Skeletal muscle satellite cell (primary cell): Measurements from ENCODE around the gene DRG2.

Experiments used
- H3K27me3 ChIP-seq: 2 replicates; pipeline ENCODE4 v1.7.0; 2013; ENCODE audit warnings: low read length; ENCODE audit not compliant: control insufficient read depth, insufficient read depth
- H3K36me3 ChIP-seq: 2 replicates; pipeline ENCODE4 v1.7.0; 2013; ENCODE audit warnings: mild to moderate bottlenecking, control low read depth, low read length; ENCODE audit not compliant: insufficient read depth
- H3K4me1 ChIP-seq: 2 replicates; pipeline ENCODE4 v1.7.0; 2013; ENCODE audit warnings: low read length; ENCODE audit not compliant: control insufficient read depth, insufficient read depth
- H3K4me2 ChIP-seq: 2 replicates; pipeline ENCODE4 v1.7.0; 2013; ENCODE audit warnings: mild to moderate bottlenecking, low read length
- H3K4me3 ChIP-seq: 2 replicates; pipeline ENCODE4 v1.7.0; 2013; ENCODE audit warnings: low read length
- H3K9ac ChIP-seq: 2 replicates; pipeline ENCODE4 v1.7.0; 2013; ENCODE audit warnings: mild to moderate bottlenecking, low read depth, low read length, moderate library complexity
- H3K9me3 ChIP-seq: replicated peaks from 2 replicates; pipeline ENCODE4 v1.7.0; 2013; ENCODE audit warnings: mild to moderate bottlenecking, control low read depth, low read length

Gene DRG2

GRCh38 chr17:18139949-18140348 is 52.2 kb downstream of the DRG2 start:
- H3K9me3 ChIP-seq = no peaks in the 10 kb centered on the region
- H3K4me3 ChIP-seq = no peak overlapping the region
- H3K36me3 ChIP-seq = no peaks in the 10 kb centered on the region
- no peak overlapping the region for H3K9ac ChIP-seq
- peaks cover 23% of the 10 kb centered on the region for H3K27me3 ChIP-seq
- no peaks in the 10 kb centered on the region for H3K4me1 ChIP-seq
- H3K4me2 ChIP-seq = no peak overlapping the region

GRCh38 chr17:18140648-18141047 is 52.9 kb downstream of the DRG2 start:
- H3K36me3 ChIP-seq = no peaks in the 10 kb centered on the region
- H3K9ac ChIP-seq = no peak overlapping the region
- H3K4me2 ChIP-seq = no peak overlapping the region
- no peaks in the 10 kb centered on the region for H3K9me3 ChIP-seq
- peaks cover 20% of the 10 kb centered on the region for H3K27me3 ChIP-seq
- no peaks in the 10 kb centered on the region for H3K4me1 ChIP-seq
- H3K4me3 ChIP-seq = no peak overlapping the region

- H3K4me3 ChIP-seq = no peak overlapping the region
- H3K27me3 ChIP-seq = peaks cover 17% of the 10 kb centered on the region
- no peaks in the 10 kb centered on the region for H3K9me3 ChIP-seq
- H3K9ac ChIP-seq = no peak overlapping the region
- no peaks in the 10 kb centered on the region for H3K36me3 ChIP-seq
- no peak overlapping the region for H3K4me2 ChIP-seq
- H3K4me1 ChIP-seq = no peaks in the 10 kb centered on the region
Observed at GRCh38 chr17:18141210-18141803, 53.6 kb downstream of the DRG2 start.

GRCh38 chr17:18142417-18142816 is 54.7 kb downstream of the DRG2 start:
- Histone ChIP-seq H3K9ac (no peak overlapping the region), H3K4me2 (no peak overlapping the region), H3K4me3 (no peak overlapping the region), H3K9me3 (no peaks in the 10 kb centered on the region), H3K27me3 (peaks cover 7% of the 10 kb centered on the region), H3K36me3 (no peaks in the 10 kb centered on the region), H3K4me1 (no peaks in the 10 kb centered on the region)

- Histone ChIP-seq H3K4me3 (no peak overlapping the region), H3K9ac (no peak overlapping the region), H3K36me3 (no peaks in the 10 kb centered on the region), H3K27me3 (peaks cover 4% of the 10 kb centered on the region), H3K4me2 (no peak overlapping the region), H3K4me1 (no peaks in the 10 kb centered on the region), H3K9me3 (no peaks in the 10 kb centered on the region)
Observed at GRCh38 chr17:18143044-18143936, 55.5 kb downstream of the DRG2 start.

GRCh38 chr17:18144261-18144660 is 56.5 kb downstream of the DRG2 start:
- Histone ChIP-seq H3K9me3 (no peaks in the 10 kb centered on the region), H3K4me2 (no peak overlapping the region), H3K9ac (no peak overlapping the region), H3K4me1 (no peaks in the 10 kb centered on the region), H3K4me3 (no peak overlapping the region), H3K27me3 (peaks cover 8% of the 10 kb centered on the region), H3K36me3 (no peaks in the 10 kb centered on the region)

- Histone ChIP-seq H3K4me2 (no peak overlapping the region), H3K36me3 (no peaks in the 10 kb centered on the region), H3K9me3 (no peaks in the 10 kb centered on the region), H3K27me3 (peaks cover 10% of the 10 kb centered on the region), H3K4me1 (no peaks in the 10 kb centered on the region), H3K4me3 (no peak overlapping the region), H3K9ac (no peak overlapping the region)
Observed at GRCh38 chr17:18144855-18145254, 57.1 kb downstream of the DRG2 start.

- peaks cover 10% of the 10 kb centered on the region for H3K27me3 ChIP-seq
- no peaks in the 10 kb centered on the region for H3K9me3 ChIP-seq
- no peak overlapping the region for H3K4me2 ChIP-seq
- no peak overlapping the region for H3K4me3 ChIP-seq
- H3K4me1 ChIP-seq = no peaks in the 10 kb centered on the region
- H3K9ac ChIP-seq = no peak overlapping the region
- H3K36me3 ChIP-seq = no peaks in the 10 kb centered on the region
Observed at GRCh38 chr17:18145811-18146210, 58.1 kb downstream of the DRG2 start.

- Histone ChIP-seq H3K4me1 (no peaks in the 10 kb centered on the region), H3K36me3 (no peaks in the 10 kb centered on the region), H3K9me3 (no peaks in the 10 kb centered on the region), H3K27me3 (peaks cover 10% of the 10 kb centered on the region), H3K9ac (no peak overlapping the region), H3K4me2 (no peak overlapping the region), H3K4me3 (no peak overlapping the region)
Observed at GRCh38 chr17:18146259-18146658, 58.5 kb downstream of the DRG2 start.

- no peak overlapping the region for H3K4me3 ChIP-seq
- peaks cover 10% of the 10 kb centered on the region for H3K27me3 ChIP-seq
- no peaks in the 10 kb centered on the region for H3K9me3 ChIP-seq
- no peaks in the 10 kb centered on the region for H3K4me1 ChIP-seq
- H3K36me3 ChIP-seq = no peaks in the 10 kb centered on the region
- H3K4me2 ChIP-seq = no peak overlapping the region
- no peak overlapping the region for H3K9ac ChIP-seq
Observed at GRCh38 chr17:18146980-18147379, 59.2 kb downstream of the DRG2 start.

- H3K4me1 ChIP-seq = peaks cover 5% of the 10 kb centered on the region
- H3K4me3 ChIP-seq = no peak overlapping the region
- no peak overlapping the region for H3K4me2 ChIP-seq
- peaks cover 6% of the 10 kb centered on the region for H3K27me3 ChIP-seq
- H3K36me3 ChIP-seq = no peaks in the 10 kb centered on the region
- H3K9ac ChIP-seq = no peak overlapping the region
- H3K9me3 ChIP-seq = no peaks in the 10 kb centered on the region
Observed at GRCh38 chr17:18148586-18148985, 60.8 kb downstream of the DRG2 start.

GRCh38 chr17:18151290-18151689 is 63.5 kb downstream of the DRG2 start:
- Histone ChIP-seq H3K4me2 (no peak overlapping the region), H3K27me3 (peaks cover 6% of the 10 kb centered on the region), H3K4me3 (no peak overlapping the region), H3K36me3 (no peaks in the 10 kb centered on the region), H3K9me3 (no peaks in the 10 kb centered on the region), H3K4me1 (peaks cover 5% of the 10 kb centered on the region), H3K9ac (no peak overlapping the region)
